Gastroesophageal sphincter (tissue), 3 donors: ENCODE results near the gene OTULIN.

Experiments used
- CTCF ChIP-seq, 4 experiments: fragments of 200-600 bp in 2 of 4; fragments of 450-650 bp in 2 of 4; sonication (generic) in 1 of 4; IDR thresholded peaks; one replicate each; pipeline ENCODE4 v1.5.1; 2017 to 2019; ENCODE audit warnings: antibody characterized with exemption in 4 of 4, mild to moderate bottlenecking in 2 of 4, moderate library complexity in 2 of 4
- EP300 ChIP-seq: sonication (generic); formaldehyde crosslinking; IDR thresholded peaks from one replicate; pipeline ENCODE4 v1.6.1; 2017; ENCODE audit warnings: antibody characterized with exemption, mild to moderate bottlenecking
- POLR2A ChIP-seq, 2 donors: fragments of 450-650 bp; IDR thresholded peaks; one replicate each; pipeline ENCODE4 v1.6.1; 2017; ENCODE audit warnings: antibody characterized with exemption in 2 of 2, mild to moderate bottlenecking in 2 of 2, moderate library complexity in 1 of 2
- POLR2AphosphoS5 ChIP-seq: sonication (generic); formaldehyde crosslinking; IDR thresholded peaks from one replicate; pipeline ENCODE4 v1.6.1; 2017; ENCODE audit warnings: antibody characterized with exemption

DNA sequence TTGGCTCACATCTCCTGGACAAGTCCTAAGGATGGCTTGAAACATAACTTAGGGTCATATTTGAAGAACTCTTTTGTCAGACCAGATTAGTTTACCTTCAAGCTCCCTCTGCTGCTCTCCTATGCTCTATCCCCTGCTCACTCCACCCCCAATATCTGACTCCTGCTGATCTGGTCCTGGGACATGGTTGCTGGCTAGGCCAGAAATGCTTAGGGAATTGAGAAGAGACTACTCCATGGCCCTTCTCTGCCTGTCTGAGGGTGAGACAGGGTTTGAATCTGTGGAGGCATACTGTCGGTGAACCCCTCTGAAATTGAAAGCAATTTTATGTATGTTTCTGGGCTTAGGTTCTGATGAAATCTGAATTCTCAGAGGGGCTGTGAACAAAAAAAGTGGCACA, 3.3 kb downstream of the OTULIN start:
- TF ChIP-seq CTCF (IDR thresholded peaks at IDR 0.05) (no peak), POLR2AphosphoS5 (no peak), POLR2A (IDR thresholded peaks at IDR 0.05) (no peak), EP300 (no peak)
